A549 (cell line): Measurements from ENCODE around the gene UBE2E3. TPM values are rescaled to one million over a fixed set of nuclear protein-coding genes. Genes with fewer than 3 reads are reported as not detected.

Experiments
- ATAC-seq, 2 experiments: fragments of 200-7000 bp in 1 of 2; fragments of >200 bp in 1 of 2; cut with Nextera tagmentation in 1 of 2; cut with Tn5 transposase in 1 of 2; 3 replicates each; pipeline versions ENCODE4 v1.8.0 to v1.9.1; 2018 to 2020; ENCODE audit warnings: mild to moderate bottlenecking in 1 of 2, moderate library complexity in 1 of 2
- CTCF ChIA-PET: fragments of 300-600 bp; sonication (Branson Sonifier 250); formaldehyde crosslinking; extraction: SDS; loops from one replicate; lab custom pipeline; 2021; ENCODE audit warnings: antibody characterized with exemption, inconsistent platforms; lab: Yijun Ruan, JAX
- POLR2A ChIA-PET: fragments of 350-600 bp; formaldehyde crosslinking; extraction: SDS; loops from one replicate; lab custom pipeline; 2021; ENCODE audit warnings: antibody characterized with exemption, inconsistent platforms; lab: Yijun Ruan, JAX
- DNase-seq, 2 experiments: peaks; one replicate each; pipeline versions ENCODE4 v3.0.0 to v3.0.0-alpha.2; 2011 to 2016; ENCODE audit warnings: low read depth in 1 of 2, low spot score in 1 of 2
- FAIRE-seq: peaks from 2 replicates; lab custom pipeline; 2011; peaks lifted over from hg19 to GRCh38; lab: Jason Lieb, UNC
- H3K27ac ChIP-seq, 2 experiments: fragments of >200 bp; sonication (Bioruptor Twin); formaldehyde crosslinking; 3 replicates each; pipeline ENCODE4 v1.5.1; 2016 to 2017
- H3K4me1 ChIP-seq: fragments of >200 bp; sonication (Bioruptor Twin); formaldehyde crosslinking; 3 replicates; pipeline ENCODE4 v1.6.1; 2016
- H3K4me2 ChIP-seq: fragments of >200 bp; sonication (Bioruptor Twin); formaldehyde crosslinking; 3 replicates; pipeline ENCODE4 v1.6.1; 2016
- H3K4me3 ChIP-seq: fragments of >200 bp; sonication (Bioruptor Twin); formaldehyde crosslinking; 3 replicates; pipeline ENCODE4 v1.5.1; 2016
- H3K9me3 ChIP-seq: fragments of >200 bp; sonication (Bioruptor Twin); formaldehyde crosslinking; 3 replicates; pipeline ENCODE4 v1.6.1; 2016
- BHLHE40 ChIP-seq: IDR thresholded peaks from 2 replicates; pipeline ENCODE4 v1.6.1; 2012; ENCODE audit warnings: low read depth, low read length, inconsistent platforms
- CEBPB ChIP-seq, 2 experiments: fragments of >200 bp in 1 of 2; sonication (Bioruptor Twin) in 1 of 2; formaldehyde crosslinking in 1 of 2; IDR thresholded peaks; 2 replicates each; pipeline ENCODE4 v1.6.1; 2012 to 2016
- CHD2 ChIP-seq: fragments of 150-350 bp; IDR thresholded peaks from 2 replicates; pipeline ENCODE4 v1.6.1; 2014; ENCODE audit warnings: low read length; ENCODE audit not compliant: partially characterized antibody
- CTCF ChIP-seq: fragments of >200 bp; sonication (Bioruptor Twin); formaldehyde crosslinking; IDR thresholded peaks from 3 replicates; pipeline ENCODE4 v1.5.1; 2016
- EHF ChIP-seq: fragments of 250-450 bp; sonication (Bioruptor Pico); IDR thresholded peaks from 2 replicates; pipeline ENCODE4 v1.5.0; 2020; ENCODE audit warnings: mild to moderate bottlenecking
- FOSB ChIP-seq: fragments of 250-450 bp; sonication (Bioruptor Pico); IDR thresholded peaks from 2 replicates; pipeline ENCODE4 v1.5.0; 2020; ENCODE audit warnings: mild to moderate bottlenecking, moderate library complexity
- HES2 ChIP-seq: fragments of >200 bp; sonication (Bioruptor Twin); formaldehyde crosslinking; IDR thresholded peaks from 2 replicates; pipeline ENCODE4 v1.6.1; 2016
- HMGXB4 ChIP-seq: fragments of 250-450 bp; sonication (Bioruptor Pico); IDR thresholded peaks from 2 replicates; pipeline ENCODE4 v1.5.0; 2021; ENCODE audit warnings: mild to moderate bottlenecking, moderate library complexity, borderline replicate concordance
- HOXB13 ChIP-seq: fragments of 250-450 bp; sonication (Bioruptor Pico); IDR thresholded peaks from 2 replicates; pipeline ENCODE4 v1.5.0; 2020; ENCODE audit warnings: low read depth, mild to moderate bottlenecking, moderate library complexity
- HOXB5 ChIP-seq: fragments of 250-450 bp; sonication (Bioruptor Pico); IDR thresholded peaks from 2 replicates; pipeline ENCODE4 v1.5.0; 2020; ENCODE audit warnings: mild to moderate bottlenecking, moderate library complexity
- JUN ChIP-seq, 2 experiments: fragments of >200 bp; sonication (Bioruptor Twin); formaldehyde crosslinking; IDR thresholded peaks; 2 replicates in 1 of 2; 3 replicates in 1 of 2; pipeline ENCODE4 v1.6.1; 2016 to 2017
- KDM5A ChIP-seq: fragments of 200-600 bp; sonication (generic); IDR thresholded peaks from 2 replicates; pipeline ENCODE4 v1.6.1; 2016; ENCODE audit warnings: antibody characterized with exemption, mild to moderate bottlenecking
- MAZ ChIP-seq: fragments of 150-350 bp; IDR thresholded peaks from 2 replicates; pipeline ENCODE4 v1.6.1; 2014; ENCODE audit warnings: antibody characterized with exemption, low read depth, low read length, borderline replicate concordance
- NFE2L2 ChIP-seq: fragments of 150-350 bp; conservative IDR thresholded peaks from 2 replicates; pipeline ENCODE4 v1.6.1; 2014; ENCODE audit warnings: low read length
- POLR2A ChIP-seq: IDR thresholded peaks from 2 replicates; pipeline ENCODE4 v1.6.1; 2012; ENCODE audit warnings: mild to moderate bottlenecking, low read length
- POLR2AphosphoS2 ChIP-seq: conservative IDR thresholded peaks from 2 replicates; pipeline ENCODE4 v1.6.1; 2012; ENCODE audit warnings: low read length, improper control_type of control experiment, inconsistent platforms
- RAD21 ChIP-seq, 2 experiments: fragments of >200 bp in 1 of 2; sonication (Bioruptor Twin) in 1 of 2; formaldehyde crosslinking in 1 of 2; IDR thresholded peaks in 1 of 2; conservative IDR thresholded peaks in 1 of 2; 2 replicates in 1 of 2; 3 replicates in 1 of 2; pipeline ENCODE4 v1.6.1; 2012 to 2018; ENCODE audit warnings: inconsistent platforms in 1 of 2
- REST ChIP-seq: fragments of 200-600 bp; sonication (generic); IDR thresholded peaks from 2 replicates; pipeline ENCODE4 v1.6.1; 2016; ENCODE audit warnings: antibody characterized with exemption, mild to moderate bottlenecking, moderate library complexity
- RFX5 ChIP-seq: fragments of 450-650 bp; IDR thresholded peaks from 2 replicates; pipeline ENCODE4 v1.7.1; 2014; ENCODE audit warnings: antibody characterized with exemption, mild to moderate bottlenecking, moderate library complexity
- RNF2 ChIP-seq: fragments of 200-600 bp; sonication (generic); IDR thresholded peaks from 2 replicates; pipeline ENCODE4 v1.6.1; 2016; ENCODE audit warnings: low read depth, mild to moderate bottlenecking, antibody characterized with exemption, moderate library complexity, borderline replicate concordance
- SMC3 ChIP-seq: fragments of >200 bp; sonication (Bioruptor Twin); formaldehyde crosslinking; IDR thresholded peaks from 3 replicates; pipeline ENCODE4 v1.6.1; 2018; ENCODE audit warnings: inconsistent platforms
- TFCP2L1 ChIP-seq: fragments of 250-450 bp; sonication (Bioruptor Pico); IDR thresholded peaks from 2 replicates; pipeline ENCODE4 v1.5.0; 2021; ENCODE audit warnings: mild to moderate bottlenecking
- USF2 ChIP-seq: fragments of 450-650 bp; IDR thresholded peaks from 2 replicates; pipeline ENCODE4 v1.6.1; 2014; ENCODE audit warnings: antibody characterized with exemption
- WGBS: methylation state at CpG from one replicate; pipeline ENCODE4 v1.1.6; 2017; ENCODE audit errors: missing lambda C conversion rate; 5-methylcytosine and 5-hydroxymethylcytosine counted together
- polyA plus RNA-seq, 4 experiments: library from polyadenylated mRNA; depleted of rRNA in 3 of 4; stranded (reverse); fragments of >200 nt; fragmentation: RNase III in 1 of 4; extraction: RNeasy Plus Mini Kit Qiagen cat#74134 plus additional on column Dnase treatment in 1 of 4; gene quantifications; 2 replicates in 3 of 4; 3 replicates in 1 of 4; pipeline ENCODE4 v1.2.3, GENCODE V29; 2011 to 2017

UBE2E3 gene
- polyA plus RNA-seq, 2 of the 4 experiments (the other 2 are of a cell fraction): 54.0 to 70.6 TPM

GRCh38 chr2:181104512-181105115, 124.2 kb downstream of the UBE2E3 start:
- WGBS: 62% methylated on average over 7 of the region's 7 CpGs

More at GRCh38 chr2:181104512-181105115, 124.2 kb downstream of the UBE2E3 start:
- no peak overlapping the region for H3K27ac ChIP-seq
- H3K4me3 ChIP-seq: no peak overlapping the region
- ChIA-PET POLR2A (no interaction called here), CTCF (interaction anchor here (0.7 to 3.9 kb wide), 22 partner anchors 9 to 980 kb away, joined by 3 to 31 read pairs (median 3); partner anchors contain the start of gene ITGA4)
- peaks cover 25% of the 10 kb centered on the region for H3K4me1 ChIP-seq
- TF ChIP-seq HES2: no peak
- TF ChIP-seq EHF (CRISPR knock-in tag): no peak
- no peak for TF ChIP-seq MAZ
- TF ChIP-seq REST: no peak
- TF ChIP-seq FOSB (CRISPR knock-in tag): no peak
- no peak for TF ChIP-seq HMGXB4 (CRISPR knock-in tag)
- TF ChIP-seq POLR2AphosphoS2: no peak
- peak; percentile 84 for TF ChIP-seq CTCF
- no peak for TF ChIP-seq RFX5
- TF ChIP-seq RAD21 (conservative IDR thresholded peaks at IDR 0.05 in 1 of 2, IDR thresholded peaks at IDR 0.05 in 1 of 2): peak; percentile 85 to 87
- no peak for TF ChIP-seq TFCP2L1 (CRISPR knock-in tag)
- TF ChIP-seq USF2: no peak
- TF ChIP-seq HOXB13 (CRISPR knock-in tag): no peak
- TF ChIP-seq SMC3: peak; percentile 74
- TF ChIP-seq NFE2L2: no peak
- no peak for TF ChIP-seq CHD2
- no peak for TF ChIP-seq RNF2
- no peak for TF ChIP-seq CEBPB (IDR thresholded peaks at IDR 0.05)
- TF ChIP-seq BHLHE40: no peak
- no peak for TF ChIP-seq HOXB5
- TF ChIP-seq KDM5A: no peak
- no peak for TF ChIP-seq POLR2A
- no peak for TF ChIP-seq JUN (IDR thresholded peaks at IDR 0.05)
- H3K4me2 ChIP-seq: no peak overlapping the region
- DNase-seq (peak; percentile 9 to 58), ATAC-seq (peak; percentile 36 to 74; a peak in 5 of 6 replicates), FAIRE-seq (no peak)
- no peaks in the 10 kb centered on the region for H3K9me3 ChIP-seq
